Bone marrow (tissue), 2 donors: Measurements from ENCODE around the gene CSTPP1.
"Not testable (repeated sequence)": the region's sequence is repeated elsewhere in the genome, so short reads cannot be mapped to it uniquely, and the experiment has no call there.

Experiments used
- DNase-seq, 2 donors: peaks; one replicate each; lab custom pipeline; 2025; lab: John Stamatoyannopoulos, UW

CSTPP1 gene

DNA sequence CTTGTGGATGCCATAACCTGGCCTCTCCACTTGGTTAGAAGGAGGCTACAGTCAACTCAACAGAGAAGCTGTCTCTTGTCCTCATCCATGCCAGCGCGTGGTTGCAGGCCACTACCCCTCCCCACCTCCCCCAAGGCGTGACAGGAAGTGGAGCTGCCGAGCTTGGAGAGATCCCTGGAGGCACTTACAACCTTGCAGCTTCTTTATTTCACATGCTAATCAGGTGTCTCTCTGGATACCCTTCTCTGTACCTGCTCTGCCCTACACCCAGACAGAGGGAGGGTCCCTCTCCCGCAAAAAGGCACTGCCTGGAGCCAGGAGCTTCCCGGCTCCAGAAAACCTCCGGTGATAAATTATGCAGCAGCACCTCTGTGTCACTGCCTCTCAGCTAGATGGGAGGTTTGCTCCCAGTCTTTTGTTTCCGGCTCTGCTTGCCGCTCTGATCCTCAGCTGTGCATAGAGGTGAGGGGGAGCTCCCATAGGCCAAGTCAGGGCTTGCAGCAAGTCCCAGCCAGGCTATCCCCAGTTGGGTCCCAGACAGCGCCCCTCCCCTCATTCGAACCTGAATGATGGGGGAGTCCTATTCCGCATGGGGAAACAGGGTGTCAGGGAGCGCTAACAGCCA is 23.9 kb upstream of the CSTPP1 start:
- DNase-seq = no peak

DNA sequence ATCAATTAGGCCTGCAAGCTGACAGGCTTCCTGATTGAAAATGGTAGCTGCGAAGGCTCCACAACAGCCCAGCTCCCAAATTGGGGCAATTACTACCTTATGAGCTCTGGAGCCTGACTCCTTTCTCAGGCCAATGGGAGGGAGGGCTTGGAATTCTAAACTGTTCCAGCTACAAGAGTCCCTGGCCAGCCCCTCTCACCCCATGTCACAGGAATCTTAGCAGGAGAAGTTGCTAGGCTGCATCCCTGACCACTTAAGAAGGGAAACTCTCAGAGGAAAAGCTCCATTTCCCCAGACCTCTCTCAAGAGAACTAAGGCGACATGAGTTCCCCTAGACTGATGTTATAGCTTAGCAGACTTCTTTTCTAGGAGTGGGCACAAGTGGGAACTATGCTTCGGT is 23.1 kb upstream of the CSTPP1 start:
- no peak for DNase-seq

DNA sequence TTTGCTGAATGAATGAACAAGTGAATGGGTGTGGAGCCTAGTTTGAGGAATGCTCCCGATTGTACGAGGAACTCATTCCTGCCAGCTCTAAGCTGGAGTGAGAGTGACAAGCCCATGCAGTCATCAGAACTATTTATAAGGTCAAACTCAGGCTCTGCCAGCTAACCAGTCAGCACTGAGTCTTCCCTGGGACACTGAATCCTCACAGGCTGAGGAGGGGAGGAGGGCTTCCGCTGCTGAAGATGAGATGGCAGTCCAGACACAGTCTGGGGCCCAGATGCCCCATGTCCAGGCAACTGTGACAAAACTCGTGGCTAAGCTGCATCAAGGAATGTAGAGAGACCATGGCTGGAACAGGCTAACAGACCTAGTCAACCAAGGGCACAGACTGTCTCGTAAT is 22.2 kb upstream of the CSTPP1 start:
- DNase-seq = no peak

DNA sequence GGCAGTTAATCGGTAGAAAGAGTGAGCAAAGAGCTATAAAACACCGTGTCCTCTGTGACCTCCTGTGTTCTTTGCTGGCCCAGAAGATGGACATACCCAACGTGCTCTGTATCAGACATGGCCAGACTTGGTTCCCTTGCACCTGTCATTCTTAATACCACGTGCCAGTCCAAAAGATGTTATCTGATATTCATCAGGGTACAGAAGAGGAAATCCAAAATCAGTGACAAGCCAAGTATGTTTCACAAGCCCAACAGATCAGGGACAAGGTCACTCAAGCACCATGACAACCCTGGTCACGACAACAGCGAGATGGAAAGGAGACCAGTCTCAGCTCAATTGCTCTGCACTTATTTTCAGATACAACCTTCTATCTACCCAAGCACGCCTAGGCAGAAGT is 21.7 kb upstream of the CSTPP1 start:
- DNase-seq = no peak

DNA sequence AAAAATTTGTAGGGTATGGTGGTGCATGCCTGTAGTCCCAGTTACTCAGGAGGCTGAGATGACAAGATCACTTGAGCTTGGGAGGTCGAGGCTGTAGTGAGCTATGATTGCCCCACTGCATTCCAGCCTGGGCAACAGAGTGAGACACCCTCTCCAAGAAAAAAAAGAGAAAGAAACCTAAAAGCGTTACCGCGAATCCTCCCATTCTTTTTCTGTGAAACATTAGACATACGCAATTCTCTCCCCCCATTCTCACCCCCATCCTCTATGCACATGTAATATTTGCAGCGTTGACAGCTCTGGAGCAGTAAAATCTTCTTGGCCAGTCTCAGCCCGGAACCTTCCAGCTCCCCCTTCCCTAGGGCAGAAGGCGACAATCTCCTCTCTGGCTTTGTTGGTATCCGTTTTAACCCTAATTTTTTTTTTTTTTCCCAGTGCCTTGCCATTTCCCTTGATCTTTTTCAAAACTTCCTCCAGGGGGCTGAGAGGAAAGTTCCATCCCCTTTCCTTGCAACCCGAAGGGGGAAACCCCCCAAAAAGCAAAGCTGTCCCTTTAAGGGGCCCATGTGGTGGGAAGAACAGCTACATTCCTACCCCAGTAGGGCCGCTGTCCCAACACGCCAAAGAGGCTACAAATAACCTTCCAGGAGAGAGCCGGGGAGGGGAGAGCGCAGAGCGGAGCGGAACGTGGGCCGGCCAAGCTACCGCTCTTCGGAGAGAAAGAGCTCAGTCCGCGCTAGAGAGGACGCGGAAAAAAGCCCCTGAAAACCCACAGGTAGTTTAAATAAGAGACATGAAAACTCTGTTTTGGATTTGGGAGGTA is 20.1 kb upstream of the CSTPP1 start:
- DNase-seq = peak in 1 of 2 donors; percentile 23

DNA sequence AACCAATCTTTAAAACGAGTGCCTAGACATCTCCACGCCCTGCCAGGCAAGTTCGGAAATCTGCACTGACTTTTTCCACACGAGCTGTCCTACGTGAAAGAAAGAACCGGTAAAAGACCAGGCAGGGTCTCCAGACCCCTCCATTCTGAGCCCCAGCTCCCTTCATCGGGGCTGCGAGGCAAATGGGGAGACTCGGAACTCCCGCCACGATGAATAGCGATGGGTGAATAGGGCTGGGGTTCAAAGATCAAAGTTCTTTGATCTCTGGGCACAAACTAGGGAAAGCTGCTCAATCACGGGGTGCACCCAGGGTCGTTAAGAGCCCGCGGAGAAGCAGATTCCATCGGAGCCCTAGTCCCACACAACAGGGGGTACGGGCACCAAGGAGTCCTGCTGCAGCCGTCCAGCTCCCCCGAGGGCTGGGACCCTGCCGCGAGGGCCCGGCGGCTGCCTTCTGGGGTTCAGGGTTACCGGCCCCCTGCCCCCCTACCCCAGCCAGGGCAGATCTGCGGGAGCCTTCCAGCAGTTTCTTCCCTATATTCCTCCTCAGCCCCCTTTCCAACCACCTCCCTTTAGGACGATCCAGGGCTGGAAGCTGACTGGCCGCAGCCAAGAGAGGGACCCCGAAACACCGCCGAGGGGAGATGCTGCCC is 19.3 kb upstream of the CSTPP1 start:
- no peak for DNase-seq

DNA sequence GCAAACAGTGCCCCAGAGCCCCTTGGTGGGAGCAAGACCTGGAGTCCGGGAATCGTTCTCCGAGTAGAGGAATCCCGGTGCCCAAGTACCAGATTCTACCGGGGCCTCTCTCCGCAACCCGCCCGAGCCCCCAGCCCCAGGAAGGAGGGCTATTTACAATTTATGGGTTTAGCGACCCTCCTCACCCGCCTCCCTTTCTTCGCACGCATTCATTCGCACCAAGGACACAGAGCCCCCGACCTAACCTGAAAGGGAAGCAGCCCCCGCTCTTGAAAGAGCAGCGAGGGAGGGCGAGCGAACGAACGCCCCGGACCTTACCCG is 18.8 kb upstream of the CSTPP1 start:
- DNase-seq = no peak

DNA sequence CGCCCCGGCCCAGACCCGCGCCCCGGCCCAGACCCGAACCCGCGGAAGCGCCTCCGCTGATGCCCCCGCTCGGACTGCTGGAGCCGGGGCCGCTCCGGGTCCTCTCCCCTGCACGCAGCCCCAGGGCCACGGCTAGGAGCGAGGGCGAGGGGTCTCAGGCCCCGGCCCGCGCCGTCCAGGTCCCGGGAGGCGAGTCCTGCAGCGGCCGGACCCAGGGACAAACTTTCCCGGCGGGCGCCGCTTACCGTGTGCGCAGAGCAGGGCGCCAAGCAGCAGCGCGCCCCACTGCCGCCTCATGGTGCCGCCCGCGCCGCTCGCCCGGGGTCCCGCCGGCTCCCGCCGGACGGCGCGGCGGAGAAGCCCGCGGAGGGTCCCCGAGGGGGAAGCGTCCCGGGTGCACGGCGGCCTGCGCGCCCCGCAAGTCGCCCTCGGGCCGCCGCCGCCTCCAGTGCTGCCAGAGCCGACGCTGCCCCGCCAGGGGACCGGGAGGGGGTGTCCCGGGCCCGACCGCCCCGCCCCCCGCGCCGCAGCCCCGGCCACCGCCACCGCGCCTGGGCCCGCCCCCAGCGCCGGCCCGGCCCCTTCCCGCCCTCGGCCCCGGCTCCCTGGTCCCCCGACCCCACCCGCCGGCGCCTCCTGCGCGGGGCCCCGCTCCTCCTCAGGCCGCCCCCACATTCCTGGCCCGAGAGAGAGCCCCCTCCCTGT is 18.3 kb upstream of the CSTPP1 start, which contains the start of gene LRP4:
Gene LRP4 (minus strand): TSS at position 468 of the 705 bp plus-strand sequence. CDS start 171 bp downstream, at position 297.
- DNase-seq = no peak

DNA sequence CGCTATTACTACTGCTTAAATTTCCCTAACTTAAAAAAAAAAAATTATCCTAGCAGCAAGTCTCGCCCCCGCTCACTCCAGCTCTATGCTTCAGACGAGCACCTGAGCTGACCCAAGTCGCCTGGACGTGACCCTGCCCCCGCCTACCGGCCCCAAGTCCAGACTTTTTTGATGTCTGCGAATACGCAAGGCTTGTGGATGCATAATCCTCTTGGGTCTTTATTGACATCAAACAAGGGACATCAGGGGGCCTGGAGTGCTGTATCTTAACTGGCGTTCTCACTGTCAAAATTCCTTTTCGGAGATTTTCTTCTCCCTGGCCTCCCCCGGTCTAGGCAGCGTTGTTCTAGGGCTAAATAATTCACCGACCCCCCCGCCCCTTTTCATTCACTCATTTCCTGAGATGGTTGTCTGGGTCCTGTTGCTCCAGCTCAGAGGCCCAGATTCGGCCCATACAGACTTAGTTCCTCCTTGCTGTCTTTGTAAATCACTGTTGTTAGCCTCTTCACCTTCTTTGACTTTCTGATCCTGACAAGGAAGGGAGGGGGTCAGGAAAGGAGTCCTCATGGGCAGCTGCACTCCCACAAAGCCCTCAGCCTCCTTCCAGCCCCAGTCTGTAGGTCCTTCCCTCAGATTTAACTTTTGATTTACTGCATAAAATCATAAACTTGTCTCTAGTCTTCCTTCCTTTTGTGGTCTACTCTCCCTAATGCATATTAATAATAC is 17.6 kb upstream of the CSTPP1 start:
- DNase-seq = no peak

DNA sequence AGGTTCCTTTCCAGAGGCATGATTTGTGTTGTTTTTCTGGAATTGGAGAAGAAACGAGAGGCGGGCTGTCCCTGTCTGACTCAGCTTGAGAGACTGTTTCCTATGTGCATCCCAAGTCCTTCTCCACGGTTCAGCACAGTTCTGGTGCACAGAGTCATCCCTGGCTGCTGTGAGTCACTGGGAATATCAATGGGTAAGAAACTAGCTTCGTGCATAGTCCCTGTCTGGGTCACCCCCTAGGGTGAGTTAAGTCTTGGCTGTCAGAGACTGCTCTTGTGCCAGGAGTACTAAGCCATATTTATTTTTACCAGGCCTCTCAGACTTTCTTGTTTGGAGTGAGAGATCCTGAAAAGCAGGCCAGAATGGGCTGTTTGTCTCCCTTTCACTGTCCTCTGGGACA is 15.8 kb upstream of the CSTPP1 start:
- DNase-seq = no peak

DNA sequence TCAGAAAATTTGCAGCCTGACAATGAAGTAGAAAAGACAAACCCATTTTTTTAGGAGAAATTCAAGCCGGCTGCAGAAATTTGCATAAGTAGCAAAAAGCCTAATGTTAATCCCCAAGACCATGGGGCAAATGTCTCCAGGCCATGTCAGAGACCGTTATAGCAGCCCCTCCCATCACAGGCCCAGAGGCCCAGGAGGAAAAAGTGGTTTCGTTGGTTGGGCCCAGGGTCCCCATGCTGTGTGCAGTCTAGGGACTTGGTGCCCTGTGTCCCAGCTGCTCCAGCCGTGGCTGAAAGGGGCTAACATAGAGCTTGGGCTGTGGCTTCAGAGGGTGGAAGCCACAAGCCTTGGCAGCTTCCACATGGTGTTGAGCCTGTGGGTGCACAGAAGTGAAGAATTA is 8.6 kb upstream of the CSTPP1 start:
- not testable (repeated sequence) for DNase-seq

DNA sequence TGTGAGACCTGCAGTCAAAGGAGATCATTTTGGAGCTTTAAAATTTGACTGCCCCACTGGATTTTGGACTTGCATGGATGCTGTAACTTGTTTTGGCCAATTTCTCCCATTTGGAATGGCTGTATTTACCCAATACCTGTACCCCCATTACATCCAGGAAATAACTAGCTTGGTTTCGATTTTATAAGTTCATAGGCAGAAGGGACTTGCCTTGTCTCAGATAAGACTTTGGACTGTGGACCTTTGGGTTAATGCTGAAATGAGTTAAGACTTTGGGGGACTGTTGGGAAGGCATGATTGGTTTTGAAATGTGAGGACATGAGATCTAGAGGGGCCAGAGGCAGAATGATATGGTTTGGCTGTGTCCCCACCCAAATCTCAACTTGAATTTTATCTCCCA is 7.9 kb upstream of the CSTPP1 start:
- DNase-seq = not testable (repeated sequence)

DNA sequence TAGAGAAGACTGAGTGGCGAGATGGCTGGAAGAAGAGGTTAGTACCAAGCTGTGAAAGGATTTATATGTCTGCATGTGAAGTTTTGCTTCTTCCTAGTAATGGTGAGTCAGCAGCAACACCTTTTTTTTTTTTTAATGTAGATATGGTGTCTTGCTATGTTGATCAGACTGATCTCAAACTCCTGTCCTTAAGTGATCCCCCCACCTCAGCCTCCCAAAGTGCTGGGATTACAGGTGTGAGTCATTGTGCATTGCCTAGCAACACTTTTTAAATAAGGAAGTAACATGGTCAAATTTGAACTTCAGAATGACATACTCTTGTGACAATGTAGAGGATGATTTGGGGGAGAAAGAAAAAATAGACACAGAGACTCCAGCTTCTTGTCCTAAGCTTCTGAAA is 6.5 kb upstream of the CSTPP1 start:
- DNase-seq = peak in 1 of 2 donors; percentile 66

DNA sequence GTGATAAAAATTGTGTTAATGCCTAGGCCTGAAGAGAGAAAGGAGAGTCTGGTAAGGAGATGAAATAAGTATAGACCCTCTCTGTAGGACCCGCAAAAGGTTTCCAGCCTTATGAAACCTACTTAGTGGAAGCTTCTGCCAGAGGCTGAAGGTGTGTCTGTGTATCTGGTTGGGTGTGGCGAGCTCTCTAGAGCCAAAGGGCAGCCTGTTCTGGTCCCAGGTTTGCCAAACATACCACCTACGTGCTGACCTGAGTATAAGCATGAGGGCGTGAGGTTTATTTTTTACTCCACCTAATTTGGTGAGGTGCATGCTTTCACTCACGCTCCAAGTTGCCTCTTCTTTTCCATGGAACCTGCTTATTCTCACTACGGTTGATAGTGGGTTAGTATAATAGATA is 5.6 kb downstream of the CSTPP1 start:
- no peak for DNase-seq

DNA sequence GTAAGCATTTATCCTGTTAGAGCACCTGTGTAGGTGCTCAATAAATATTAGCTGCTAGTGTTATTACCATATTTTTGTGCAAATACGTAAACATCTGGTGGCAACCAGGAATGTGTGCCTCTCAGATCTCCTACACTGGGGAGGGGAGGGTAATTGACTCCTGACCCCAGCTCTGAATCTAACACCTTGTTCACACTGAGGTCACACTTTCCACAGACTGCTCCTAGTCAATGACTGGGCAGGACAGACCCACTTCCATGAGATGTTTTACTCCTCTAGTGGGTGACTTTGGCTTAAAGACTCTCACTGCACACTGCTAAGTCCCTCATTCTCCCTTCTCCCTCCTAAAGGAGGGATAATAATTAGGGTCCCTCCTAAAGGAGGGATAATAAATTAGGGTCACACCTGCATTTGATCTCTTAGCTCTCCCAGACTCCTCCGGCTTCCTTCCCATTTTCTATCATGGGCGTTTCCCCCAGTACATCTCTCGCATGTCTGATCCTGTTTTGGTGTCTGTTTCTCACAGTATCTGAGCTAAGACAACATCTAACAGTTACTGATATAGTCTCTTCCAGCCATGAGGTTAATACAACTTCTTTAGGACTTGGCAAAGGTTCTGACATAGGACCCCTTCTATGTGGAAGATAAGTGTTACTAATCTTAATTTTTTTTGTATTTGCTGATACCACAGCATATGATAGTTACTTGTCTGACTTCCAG is 8.0 kb downstream of the CSTPP1 start:
- DNase-seq = no peak

DNA sequence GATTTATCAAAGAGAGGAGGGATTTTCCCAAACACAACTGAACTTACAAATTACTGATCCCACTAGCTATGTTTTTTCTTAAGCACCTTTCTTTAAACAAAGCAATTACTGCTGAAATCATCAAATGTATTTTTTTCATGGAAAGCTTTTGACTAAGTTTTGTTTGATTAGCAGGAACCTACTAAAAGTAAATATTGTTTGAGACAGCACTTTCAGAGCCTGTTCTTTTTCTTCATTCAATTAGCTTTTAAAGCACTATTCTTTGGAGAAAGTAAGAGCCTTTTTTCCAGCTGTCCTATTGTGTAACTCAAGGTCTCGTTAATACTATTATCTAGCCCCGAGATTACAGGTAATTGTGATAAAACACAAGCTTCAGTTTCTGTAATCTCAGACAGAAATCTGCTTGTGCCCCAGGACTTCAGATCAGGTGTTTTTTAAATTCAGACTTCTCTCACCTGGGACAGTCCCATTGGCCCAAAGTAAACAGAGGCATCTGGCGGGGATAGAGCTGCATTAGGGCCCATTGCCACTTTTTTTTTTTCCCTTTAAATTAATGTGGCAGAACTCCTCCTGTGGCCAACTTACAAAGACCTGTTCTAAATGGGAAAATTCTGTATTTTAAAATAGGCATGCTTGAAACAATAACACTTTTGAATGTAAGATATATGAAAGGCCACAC is 11.0 kb downstream of the CSTPP1 start:
- no peak for DNase-seq

DNA sequence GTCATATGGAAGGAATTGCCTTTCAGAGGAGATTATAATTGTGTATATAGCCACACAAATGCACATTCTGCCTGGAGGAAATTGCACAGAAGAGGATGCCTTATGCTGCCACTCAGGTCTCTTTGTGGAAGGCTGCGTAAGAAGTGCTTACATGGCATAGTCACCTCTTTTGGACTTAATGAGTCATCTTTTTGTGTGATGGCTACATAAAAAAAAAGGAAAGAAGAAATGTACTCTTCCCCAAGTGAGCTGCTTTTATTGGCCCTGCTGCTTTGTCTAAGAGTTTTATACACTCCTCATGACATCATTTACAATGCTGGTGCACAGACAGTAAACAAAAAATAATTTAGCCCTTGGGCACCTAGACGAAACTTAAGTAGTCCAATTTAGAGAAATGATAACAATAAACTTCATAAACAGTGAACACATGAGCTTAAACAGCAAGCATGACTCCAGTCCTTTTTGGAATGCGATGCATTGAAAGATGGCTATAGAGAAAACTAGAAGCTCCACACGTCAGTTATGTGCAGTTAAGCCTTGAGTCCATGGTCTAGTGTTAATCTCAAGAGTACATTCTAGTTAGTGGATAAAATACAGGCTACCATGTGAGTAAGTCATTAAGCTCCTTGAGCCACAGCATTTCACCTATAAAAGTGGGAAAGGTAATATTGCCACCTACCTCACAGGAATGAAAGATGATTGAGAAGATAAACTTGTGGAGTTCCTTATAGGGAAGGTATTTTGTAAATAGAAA is 12.0 kb downstream of the CSTPP1 start:
- peak in 1 of 2 donors; percentile 23 for DNase-seq

DNA sequence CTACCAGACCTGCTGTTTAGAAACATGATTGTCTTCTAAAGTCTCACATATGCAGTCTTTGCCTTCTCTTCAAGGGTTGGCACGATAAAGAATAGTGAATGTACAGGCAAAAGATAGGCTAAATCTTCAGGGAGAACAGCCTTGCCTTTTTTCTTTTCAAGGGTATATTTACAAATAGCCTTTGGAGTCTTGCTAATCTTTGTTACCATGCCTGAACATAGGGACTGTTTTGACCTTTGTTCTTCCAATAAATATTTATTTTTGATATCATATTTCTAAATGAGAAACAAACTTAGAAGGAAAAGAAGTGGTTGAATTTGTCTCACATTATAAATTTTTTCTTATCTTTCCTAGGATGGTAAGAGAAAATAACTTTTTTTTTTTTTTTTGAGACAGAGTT is 12.7 kb downstream of the CSTPP1 start:
- no peak for DNase-seq

DNA sequence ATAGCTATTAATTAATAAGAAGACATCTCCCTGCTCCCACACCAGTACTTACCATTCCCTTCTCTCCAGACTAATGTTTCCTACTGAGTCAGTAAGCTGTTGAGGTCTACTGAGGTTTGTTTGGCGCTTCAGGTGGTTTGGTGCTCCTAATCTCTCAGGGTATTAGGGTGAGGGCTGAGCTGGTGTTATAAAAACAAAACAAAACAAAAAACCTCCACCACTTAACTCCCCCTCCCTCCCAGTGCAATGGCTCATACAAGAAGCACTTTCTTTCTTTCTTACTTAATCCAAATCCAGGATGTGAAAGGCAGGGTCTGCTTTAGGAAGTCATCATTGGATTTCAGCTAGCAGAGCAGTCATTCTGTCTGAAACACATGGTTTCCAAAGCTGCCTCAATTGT is 15.3 kb downstream of the CSTPP1 start:
- no peak for DNase-seq

DNA sequence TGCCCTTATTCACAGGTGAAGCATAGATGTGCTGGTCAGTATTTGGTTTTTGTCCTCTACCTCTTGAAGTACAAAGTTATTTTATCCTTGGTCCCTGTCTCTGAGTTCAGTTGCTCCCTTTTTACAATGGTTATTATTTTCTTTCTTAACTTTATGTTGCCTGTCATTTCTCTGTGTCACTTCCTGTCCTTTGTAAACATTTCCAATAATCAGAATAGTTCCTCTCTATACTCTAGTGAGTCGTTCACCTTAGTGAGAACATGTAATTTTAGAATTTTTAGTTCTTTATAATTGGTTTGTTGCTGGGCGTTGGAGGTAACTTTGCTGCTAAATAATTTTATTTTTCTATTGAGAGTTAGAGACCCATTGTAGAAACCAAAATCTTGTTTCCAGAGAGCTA is 16.0 kb downstream of the CSTPP1 start:
- DNase-seq = peak in 1 of 2 donors; percentile 5
